ENCODE results near the gene ATP5PD. TPM values are rescaled to one million over a fixed set of nuclear protein-coding genes. Genes with fewer than 3 reads are reported as not detected.

The ATP5PD gene
- total RNA-seq, 1 donor: 278 TPM

DNA sequence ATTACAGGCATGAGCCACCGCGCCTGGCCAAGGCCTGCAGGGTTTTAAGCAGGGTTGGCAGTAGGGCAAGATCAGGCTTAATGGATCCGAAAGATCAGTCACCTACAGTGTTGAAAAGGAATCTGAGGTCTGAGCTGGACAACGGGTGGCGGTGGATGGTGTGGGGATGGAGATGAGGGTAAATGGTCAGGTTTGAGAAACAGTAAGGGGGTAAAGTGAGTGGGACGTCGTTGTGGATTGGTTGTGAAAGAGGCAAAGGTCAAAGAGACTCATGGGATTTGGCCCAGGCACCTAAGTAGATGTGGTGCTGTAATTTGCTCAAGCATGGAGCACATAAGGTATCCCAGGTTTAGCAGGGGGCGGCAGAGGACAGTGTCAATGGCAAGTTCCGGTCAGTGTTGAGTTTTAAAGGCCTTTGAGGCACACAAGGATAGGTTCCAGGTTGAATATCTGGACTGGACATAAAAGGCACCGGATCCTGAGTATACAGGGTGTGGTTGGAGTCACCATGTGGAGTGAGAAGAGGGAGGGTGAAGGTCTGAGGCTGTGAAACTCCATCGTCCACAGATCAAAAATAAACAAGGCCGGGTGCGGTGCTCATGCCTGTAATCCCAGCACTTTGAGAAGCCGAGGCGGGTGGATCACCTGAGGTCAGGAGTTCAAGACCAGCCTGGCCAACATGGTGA, 39.9 kb upstream of the ATP5PD start:
- DNase-seq (ENCODE audit: insufficient read length, low spot score, missing footprints): peak; percentile 54
- Histone ChIP-seq H4K20me1 (ENCODE audit: insufficient read depth, low read length) (peaks cover 8% of the 10 kb centered on the region), H3K4me3 (ENCODE audit: insufficient read depth, low read length) (no peak overlapping the region), H3K9me3 (ENCODE audit: low read depth, low read length) (no peaks in the 10 kb centered on the region), H3K79me2 (ENCODE audit: insufficient read depth, low read length) (peaks cover 13% of the 10 kb centered on the region), H3K4me2 (ENCODE audit: insufficient read depth, low read length) (no peak overlapping the region), H2AFZ (ENCODE audit: low read length) (no peak overlapping the region), H3K4me1 (ENCODE audit: insufficient read depth, low read length) (peaks cover 37% of the 10 kb centered on the region), H3K27me3 (ENCODE audit: insufficient read depth, low read length) (no peaks in the 10 kb centered on the region), H3K27ac (ENCODE audit: low read depth, low read length) (no peak overlapping the region), H3K36me3 (ENCODE audit: insufficient read depth, low read length) (no peaks in the 10 kb centered on the region)
- no peak for TF ChIP-seq CTCF (IDR thresholded peaks at IDR 0.05; ENCODE audit: extremely low read depth, low read depth, low read length)

DNA sequence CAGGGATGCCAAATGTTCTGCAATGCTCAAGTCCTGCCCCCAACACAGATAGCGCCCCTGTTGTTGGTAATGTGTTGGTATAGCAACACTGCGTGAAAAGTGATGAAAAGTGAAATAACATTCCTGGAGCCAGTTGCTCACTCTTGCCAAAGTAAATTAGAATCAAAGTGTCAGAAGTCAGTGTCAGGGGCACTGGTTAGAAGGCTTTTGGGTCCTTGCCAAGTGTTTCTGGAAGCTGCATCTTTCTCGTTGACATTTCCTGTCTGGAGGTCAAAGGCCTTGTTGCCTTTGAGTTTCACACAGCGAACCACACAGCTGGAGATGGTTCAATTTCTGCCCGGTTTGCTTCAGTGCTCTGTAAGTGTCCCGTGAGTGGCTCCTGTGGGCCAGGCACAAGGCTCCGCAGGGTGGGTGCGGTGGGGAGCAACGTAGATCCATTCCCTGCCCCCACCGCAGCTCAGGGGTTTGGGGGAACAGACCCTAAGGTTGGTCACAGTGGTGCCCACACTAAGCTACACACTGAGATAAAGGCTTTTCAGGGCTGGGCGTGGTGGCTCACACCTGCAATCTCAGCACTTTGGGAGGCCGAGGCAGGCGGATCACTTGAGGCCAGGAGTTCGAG, 37.4 kb upstream of the ATP5PD start:
- H3K4me1 ChIP-seq (ENCODE audit: insufficient read depth, low read length): peaks cover 47% of the 10 kb centered on the region
- no peaks in the 10 kb centered on the region for H3K9me3 ChIP-seq (ENCODE audit: low read depth, low read length)
- H3K4me3 ChIP-seq (ENCODE audit: insufficient read depth, low read length): no peak overlapping the region
- no peak for TF ChIP-seq CTCF (IDR thresholded peaks at IDR 0.05; ENCODE audit: extremely low read depth, low read depth, low read length)
- DNase-seq (ENCODE audit: insufficient read length, low spot score, missing footprints): peak; percentile 80
- H3K27me3 ChIP-seq (ENCODE audit: insufficient read depth, low read length): no peaks in the 10 kb centered on the region
- no peaks in the 10 kb centered on the region for H4K20me1 ChIP-seq (ENCODE audit: insufficient read depth, low read length)
- H3K79me2 ChIP-seq (ENCODE audit: insufficient read depth, low read length): peaks cover 3% of the 10 kb centered on the region
- no peak overlapping the region for H3K27ac ChIP-seq (ENCODE audit: low read depth, low read length)
- H2AFZ ChIP-seq (ENCODE audit: low read length): peak overlapping the region; percentile 47
- H3K36me3 ChIP-seq (ENCODE audit: insufficient read depth, low read length): no peaks in the 10 kb centered on the region
- H3K4me2 ChIP-seq (ENCODE audit: insufficient read depth, low read length): peak overlapping the region; percentile 32

DNA sequence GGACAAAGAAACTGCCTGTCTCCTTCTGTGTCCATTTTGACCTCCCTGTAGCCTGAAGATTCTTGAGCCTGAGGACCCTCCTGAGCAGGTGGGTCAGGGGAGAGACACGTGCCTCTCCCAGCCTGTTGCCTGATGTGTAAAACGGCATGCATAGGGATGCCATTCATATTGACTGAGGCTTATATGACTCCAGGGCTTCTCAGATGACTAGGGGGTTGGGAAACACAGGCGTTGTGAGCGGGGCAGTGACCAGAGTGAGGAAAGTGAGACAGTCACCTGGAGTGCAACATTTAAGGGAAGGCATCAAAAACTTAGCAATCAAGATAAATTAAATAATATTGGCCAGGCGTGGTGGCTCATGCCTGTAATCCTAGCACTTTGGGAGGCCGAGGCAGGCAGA, 35.9 kb upstream of the ATP5PD start:
- no peak overlapping the region for H2AFZ ChIP-seq (ENCODE audit: low read length)
- H3K79me2 ChIP-seq (ENCODE audit: insufficient read depth, low read length): no peaks in the 10 kb centered on the region
- no peaks in the 10 kb centered on the region for H3K9me3 ChIP-seq (ENCODE audit: low read depth, low read length)
- no peak for TF ChIP-seq CTCF (IDR thresholded peaks at IDR 0.05; ENCODE audit: extremely low read depth, low read depth, low read length)
- no peaks in the 10 kb centered on the region for H3K27me3 ChIP-seq (ENCODE audit: insufficient read depth, low read length)
- H3K4me1 ChIP-seq (ENCODE audit: insufficient read depth, low read length): peaks cover 51% of the 10 kb centered on the region
- no peaks in the 10 kb centered on the region for H3K36me3 ChIP-seq (ENCODE audit: insufficient read depth, low read length)
- peak; percentile 35 for DNase-seq (ENCODE audit: insufficient read length, low spot score, missing footprints)
- H3K4me2 ChIP-seq (ENCODE audit: insufficient read depth, low read length): no peak overlapping the region
- H3K4me3 ChIP-seq (ENCODE audit: insufficient read depth, low read length): no peak overlapping the region
- no peaks in the 10 kb centered on the region for H4K20me1 ChIP-seq (ENCODE audit: insufficient read depth, low read length)
- H3K27ac ChIP-seq (ENCODE audit: low read depth, low read length): no peak overlapping the region
